Activated CD8-positive, alpha-beta T cell treated with anti-CD3 and anti-CD28 coated beads for 36 hours (primary cell): ENCODE measurements around the gene MYH10. TPM values are rescaled to one million over a fixed set of nuclear protein-coding genes. Genes with fewer than 3 reads are reported as not detected.

ENCODE experiments used
- ATAC-seq: fragments of 200-7000 bp; cut with Tn5 transposase; one replicate; pipeline ENCODE4 v1.10.0; 2021; ENCODE audit warnings: mild to moderate bottlenecking, moderate library complexity
- CTCF ChIA-PET: fragments of 350-600 bp; sonication (Branson Sonifier 250); formaldehyde crosslinking; loops from one replicate; lab custom pipeline; 2021; ENCODE audit warnings: antibody characterized with exemption; lab: Charles Lee
- POLR2A ChIA-PET: fragments of 350-600 bp; sonication (Branson Sonifier 250); formaldehyde crosslinking; loops from one replicate; lab custom pipeline; 2021; ENCODE audit warnings: antibody characterized with exemption; lab: Charles Lee
- DNase-seq: peaks from one replicate; pipeline ENCODE4 v3.0.0-alpha.2; 2020
- H3K27ac Mint-ChIP-seq: one replicate; pipeline ENCODE4 v1.8.0; 2021; ENCODE audit warnings: mild to moderate bottlenecking, mixed read lengths
- H3K27me3 Mint-ChIP-seq: one replicate; pipeline ENCODE4 v1.8.0; 2021; ENCODE audit warnings: mixed read lengths
- H3K36me3 Mint-ChIP-seq: one replicate; pipeline ENCODE4 v1.8.0; 2021; ENCODE audit warnings: low read depth, mixed read lengths
- H3K4me1 Mint-ChIP-seq: one replicate; pipeline ENCODE4 v1.8.0; 2021; ENCODE audit warnings: low read depth, mixed read lengths
- H3K4me3 Mint-ChIP-seq: one replicate; pipeline ENCODE4 v1.8.0; 2021; ENCODE audit warnings: mild to moderate bottlenecking, moderate library complexity, mixed read lengths
- H3K9me3 Mint-ChIP-seq: one replicate; pipeline ENCODE4 v1.8.0; 2021; ENCODE audit warnings: mixed read lengths
- CTCF ChIP-seq: fragments of 200-600 bp; IDR thresholded peaks from one replicate; pipeline ENCODE4 v1.8.0; 2022; ENCODE audit warnings: antibody characterized with exemption, mild to moderate bottlenecking
- intact Hi-C: fragments of 100-400 bp; cut with micrococcal nuclease; formaldehyde crosslinking; loops from one replicate; pipeline ENCODE4 v1.10.0; 2022
- total RNA-seq, 2 experiments: library from RNA; stranded (reverse); gene quantifications; one replicate each; pipeline ENCODE4 v1.2.3, GENCODE V29; 2021

MYH10 gene
- total RNA-seq, 2 experiments from 2014 or later = 19.9 to 23.7 TPM

- H3K4me1 Mint-ChIP-seq = no peaks in the 10 kb centered on the region
- H3K4me3 Mint-ChIP-seq = no peak overlapping the region
- CTCF ChIA-PET = no interaction called here
- H3K36me3 Mint-ChIP-seq = peaks cover 34% of the 10 kb centered on the region
- H3K27me3 Mint-ChIP-seq = no peaks in the 10 kb centered on the region
- POLR2A ChIA-PET = no interaction called here
- H3K9me3 Mint-ChIP-seq = no peaks in the 10 kb centered on the region
- H3K27ac Mint-ChIP-seq = no peak overlapping the region
- TF ChIP-seq CTCF = no peak
- intact Hi-C loops = no loop called here
- DNase-seq (no peak), ATAC-seq (no peak)
Observed at GRCh38 chr17:8475227-8475626, 155.3 kb downstream of the MYH10 start.

- no peak for TF ChIP-seq CTCF
- Mint-ChIP-seq H3K4me1 (no peaks in the 10 kb centered on the region), H3K4me3 (no peak overlapping the region), H3K27ac (no peak overlapping the region), H3K9me3 (no peaks in the 10 kb centered on the region), H3K27me3 (no peaks in the 10 kb centered on the region), H3K36me3 (peaks cover 34% of the 10 kb centered on the region)
- no peak for DNase-seq
- CTCF ChIA-PET = no interaction called here
- no peak for ATAC-seq
- intact Hi-C loops = no loop called here
- POLR2A ChIA-PET = no interaction called here
Observed at GRCh38 chr17:8474826-8475225, 155.7 kb downstream of the MYH10 start.

GRCh38 chr17:8473451-8474192 is 156.9 kb downstream of the MYH10 start:
- intact Hi-C loops = no loop called here
- TF ChIP-seq CTCF = no peak
- H3K4me3 Mint-ChIP-seq = no peak overlapping the region
- ATAC-seq = no peak
- POLR2A ChIA-PET = interaction anchor here (0.6 kb wide), 1 partner anchor 41 kb away, joined by 4 read pairs; no protein-coding TSS in a partner anchor
- H3K4me1 Mint-ChIP-seq = no peaks in the 10 kb centered on the region
- CTCF ChIA-PET = no interaction called here
- no peak for DNase-seq
- peaks cover 33% of the 10 kb centered on the region for H3K36me3 Mint-ChIP-seq
- no peaks in the 10 kb centered on the region for H3K9me3 Mint-ChIP-seq
- H3K27me3 Mint-ChIP-seq = no peaks in the 10 kb centered on the region
- no peak overlapping the region for H3K27ac Mint-ChIP-seq

- Mint-ChIP-seq H3K27ac (no peak overlapping the region), H3K27me3 (no peaks in the 10 kb centered on the region), H3K36me3 (peaks cover 36% of the 10 kb centered on the region), H3K4me3 (no peak overlapping the region), H3K4me1 (no peaks in the 10 kb centered on the region), H3K9me3 (no peaks in the 10 kb centered on the region)
- intact Hi-C loops = no loop called here
- CTCF ChIA-PET = no interaction called here
- no peak for TF ChIP-seq CTCF
- ATAC-seq (no peak), DNase-seq (no peak)
- POLR2A ChIA-PET = no interaction called here
Observed at GRCh38 chr17:8472663-8473062, 157.9 kb downstream of the MYH10 start.

GRCh38 chr17:8470447-8471047 is 160.0 kb downstream of the MYH10 start:
- CTCF ChIA-PET = no interaction called here
- Mint-ChIP-seq H3K27me3 (no peaks in the 10 kb centered on the region), H3K4me3 (no peak overlapping the region), H3K4me1 (no peaks in the 10 kb centered on the region), H3K27ac (no peak overlapping the region), H3K36me3 (peaks cover 36% of the 10 kb centered on the region), H3K9me3 (no peaks in the 10 kb centered on the region)
- no peak for TF ChIP-seq CTCF
- intact Hi-C loops = no loop called here
- no peak for DNase-seq
- POLR2A ChIA-PET = interaction anchor here (1.2 kb wide), 1 partner anchor 10 kb away, joined by 4 read pairs; no protein-coding TSS in a partner anchor
- no peak for ATAC-seq
